ENCODE measurements around the gene UNC80.

DNA sequence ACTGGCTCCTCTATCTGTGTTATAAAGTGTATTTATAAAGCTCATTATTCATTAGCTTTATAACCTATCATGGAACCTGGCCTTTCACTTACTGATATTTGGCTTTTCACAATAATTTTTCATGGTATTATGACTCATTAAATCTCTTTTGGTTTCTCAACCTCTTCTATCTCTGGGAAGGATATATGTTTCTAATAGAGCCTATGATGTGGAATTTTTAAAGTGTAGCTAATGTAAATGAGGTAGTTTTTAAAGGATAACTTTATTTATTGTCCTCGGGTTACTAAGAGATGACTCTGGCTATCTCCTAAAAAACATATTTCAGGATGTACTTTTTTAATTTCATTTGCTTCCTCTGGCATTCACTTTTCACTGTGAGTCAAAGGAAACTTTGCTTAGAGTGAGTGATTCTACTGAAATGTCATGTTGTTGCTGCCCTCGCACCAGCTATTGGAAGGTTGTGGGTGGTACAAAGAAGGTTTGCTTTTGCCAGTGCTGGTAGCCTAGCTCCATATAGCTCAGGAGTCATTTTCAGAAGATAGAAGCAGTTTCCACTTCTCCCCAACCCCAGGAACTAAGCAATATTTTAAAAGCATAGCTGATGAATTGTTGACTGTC is 145.6 kb downstream of the UNC80 start:
- no peak for TF ChIP-seq POLR2A (IDR thresholded peaks at IDR 0.05; ENCODE audit: extremely low read depth, insufficient read length)
- TF ChIP-seq CTCF (IDR thresholded peaks at IDR 0.05; ENCODE audit: low read depth, low read length): no peak
- TF ChIP-seq MAX (IDR thresholded peaks at IDR 0.05; ENCODE audit: low read depth, low read length): no peak
- no peak for TF ChIP-seq MYC (IDR thresholded peaks at IDR 0.05; ENCODE audit: low read depth, low read length)
